CD14-positive monocyte (primary cell): ENCODE data around the gene ITPK1. TPM values are rescaled to one million over a fixed set of nuclear protein-coding genes. Genes with fewer than 3 reads are reported as not detected.

ENCODE experiments used
- DNase-seq, 3 donors: peaks; one replicate each; pipeline ENCODE4 v3.0.0-alpha.2; 2011 to 2022
- H2AFZ ChIP-seq: 2 replicates; pipeline ENCODE4 v1.6.0; 2012; ENCODE audit warnings: mild to moderate bottlenecking, low read depth, low read length, inconsistent platforms; ENCODE audit not compliant: insufficient read depth, poor library complexity, severe bottlenecking
- H3K27ac ChIP-seq, 2 donors: 1 replicate in 1 of 2; 2 replicates in 1 of 2; pipeline ENCODE4 v1.5.1; 2012 to 2013; ENCODE audit warnings: low read length in 2 of 2, control low read depth in 1 of 2, inconsistent platforms in 1 of 2, low read depth in 1 of 2, mild to moderate bottlenecking in 1 of 2
- H3K27me3 ChIP-seq, 2 donors: one replicate each; pipeline versions ENCODE4 v1.6.0 to v1.6.1; 2011 to 2013; ENCODE audit warnings: low read length in 2 of 2; ENCODE audit not compliant: control insufficient read depth in 2 of 2, insufficient read depth in 2 of 2
- H3K36me3 ChIP-seq, 2 donors: replicated peaks in 1 of 2; 1 replicate in 1 of 2; 2 replicates in 1 of 2; pipeline versions ENCODE4 v1.5.1 to v1.6.1; 2012 to 2013; ENCODE audit warnings: low read length in 2 of 2, control low read depth in 1 of 2, inconsistent platforms in 1 of 2, mild to moderate bottlenecking in 1 of 2; ENCODE audit not compliant: insufficient read depth in 2 of 2, control insufficient read depth in 1 of 2
- H3K4me1 ChIP-seq, 2 donors: 1 replicate in 1 of 2; 2 replicates in 1 of 2; pipeline versions ENCODE4 v1.5.1 to v1.6.1; 2012 to 2013; ENCODE audit warnings: low read length in 2 of 2, control low read depth in 1 of 2, inconsistent platforms in 1 of 2, mild to moderate bottlenecking in 1 of 2, moderate library complexity in 1 of 2; ENCODE audit not compliant: insufficient read depth in 2 of 2, control insufficient read depth in 1 of 2
- H3K4me2 ChIP-seq: replicated peaks from 2 replicates; pipeline ENCODE3; 2012; ENCODE audit warnings: low read length, moderate library complexity, mild to moderate bottlenecking; ENCODE audit not compliant: poor library complexity, severe bottlenecking; ENCODE audit errors: extremely low read depth
- H3K4me3 ChIP-seq, 3 experiments: fragments of 200-600 bp in 1 of 3; sonication (generic) in 1 of 3; replicated peaks in 1 of 3; 1 replicate in 2 of 3; 2 replicates in 1 of 3; pipeline ENCODE4 v1.5.1; 2011 to 2013; ENCODE audit warnings: low read length in 3 of 3, mild to moderate bottlenecking in 3 of 3, control low read depth in 2 of 3, low read depth in 2 of 3, inconsistent platforms in 1 of 3, moderate library complexity in 1 of 3
- H3K79me2 ChIP-seq: 2 replicates; pipeline ENCODE4 v1.6.0; 2012; ENCODE audit warnings: mild to moderate bottlenecking, control low read depth, inconsistent platforms, low read length, moderate library complexity; ENCODE audit not compliant: insufficient read depth
- H3K9ac ChIP-seq: 2 replicates; pipeline ENCODE4 v1.6.0; 2017; ENCODE audit warnings: low read length, mild to moderate bottlenecking; ENCODE audit not compliant: insufficient read depth, poor library complexity, severe bottlenecking
- H3K9me3 ChIP-seq, 2 donors: replicated peaks in 1 of 2; 1 replicate in 1 of 2; 2 replicates in 1 of 2; pipeline versions ENCODE4 v1.5.1 to v1.6.1; 2012 to 2013; ENCODE audit warnings: low read length in 2 of 2, control low read depth in 1 of 2; ENCODE audit not compliant: control insufficient read depth in 1 of 2, insufficient read depth in 1 of 2
- H4K20me1 ChIP-seq: 2 replicates; pipeline ENCODE4 v1.6.0; 2012; ENCODE audit warnings: mild to moderate bottlenecking, low read length, control low read depth, moderate library complexity; ENCODE audit not compliant: insufficient read depth
- H3K27ac Mint-ChIP-seq, 7 donors: one replicate each; pipeline ENCODE4 v1.8.0; 2020; ENCODE audit warnings: mild to moderate bottlenecking in 7 of 7, mixed read lengths in 7 of 7, moderate library complexity in 6 of 7, inconsistent platforms in 2 of 7
- H3K27me3 Mint-ChIP-seq, 3 donors: one replicate each; pipeline ENCODE4 v1.8.0; 2021 to 2022; ENCODE audit warnings: low read depth in 3 of 3, mild to moderate bottlenecking in 3 of 3, mixed read lengths in 3 of 3, moderate library complexity in 3 of 3, inconsistent platforms in 1 of 3
- H3K36me3 Mint-ChIP-seq, 2 donors: one replicate each; pipeline ENCODE4 v1.8.0; 2020; ENCODE audit warnings: mixed read lengths in 2 of 2, inconsistent platforms in 1 of 2, mild to moderate bottlenecking in 1 of 2
- H3K4me1 Mint-ChIP-seq: one replicate; pipeline ENCODE4 v1.8.0; 2020; ENCODE audit warnings: mild to moderate bottlenecking, mixed read lengths
- H3K4me3 Mint-ChIP-seq, 2 donors: one replicate each; pipeline ENCODE4 v1.8.0; 2020; ENCODE audit warnings: mild to moderate bottlenecking in 2 of 2, mixed read lengths in 2 of 2, moderate library complexity in 1 of 2
- H3K9me3 Mint-ChIP-seq, 7 donors: one replicate each; pipeline ENCODE4 v1.8.0; 2020 to 2022; ENCODE audit warnings: mixed read lengths in 7 of 7, mild to moderate bottlenecking in 6 of 7, moderate library complexity in 6 of 7, inconsistent platforms in 2 of 7
- WGBS: methylation state at CpG from one replicate; pipeline ENCODE4 v1.1.5; 2013; ENCODE audit warnings: missing lambda C conversion rate; ENCODE audit not compliant: insufficient coverage; 5-methylcytosine and 5-hydroxymethylcytosine counted together
- intact Hi-C, 2 donors: fragments of 100-400 bp; cut with micrococcal nuclease; formaldehyde crosslinking; loops; one replicate each; pipeline versions ENCODE4 v1.15.0 to v1.15.1; 2023
- polyA plus RNA-seq, 3 donors: library from polyadenylated mRNA; depleted of rRNA in 1 of 3; unstranded in 2 of 3; stranded (reverse) in 1 of 3; fragments of 300-500 nt in 2 of 3; fragments of >200 nt in 1 of 3; fragmentation: Illumina TruSeq in 2 of 3; gene quantifications; 1 replicate in 2 of 3; 2 replicates in 1 of 3; pipeline ENCODE4 v1.2.3, GENCODE V29; 2012 to 2021
- TF ChIP-seq, protein P1 (sequence below): fragments of 200-600 bp; IDR thresholded peaks from one replicate; pipeline ENCODE4 v1.8.0; 2022; ENCODE audit warnings: antibody characterized with exemption, mild to moderate bottlenecking

ITPK1 gene
- polyA plus RNA-seq, 3 donors: 57.1 to 144 (median 63.0) TPM

DNA sequence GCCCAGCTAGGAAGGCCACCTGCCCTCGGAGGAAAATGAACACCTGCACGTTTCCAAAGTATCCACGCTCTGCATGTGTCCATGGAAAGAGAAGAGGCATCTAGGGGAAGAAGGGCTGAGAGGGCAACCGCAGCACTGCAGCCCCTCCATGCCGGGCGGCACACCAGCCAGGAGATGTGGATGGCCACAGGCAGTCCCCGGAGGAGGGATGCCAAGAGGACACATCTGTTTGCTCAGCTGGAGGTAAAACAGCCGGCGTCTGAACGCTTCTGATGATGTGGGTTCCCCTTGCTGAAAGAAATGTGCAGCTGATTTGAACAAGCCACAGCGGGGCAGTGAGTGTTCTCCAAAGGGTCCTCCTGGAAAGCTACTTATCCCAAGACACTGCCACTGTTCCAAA, 158.8 kb downstream of the ITPK1 start:
- H3K4me2 ChIP-seq: no peak overlapping the region
- no peaks in the 10 kb centered on the region for H3K9me3 Mint-ChIP-seq
- H3K27me3 Mint-ChIP-seq: no peaks in the 10 kb centered on the region
- H3K4me3 ChIP-seq: no peak overlapping the region
- H3K27ac Mint-ChIP-seq: no peak overlapping the region
- peaks cover 81 to 97% of the 10 kb centered on the region in 2 donors for H3K36me3 Mint-ChIP-seq
- no peak for DNase-seq
- H4K20me1 ChIP-seq: peaks cover 86% of the 10 kb centered on the region
- no peak overlapping the region for H2AFZ ChIP-seq
- H3K36me3 ChIP-seq: peaks cover 80 to 93% of the 10 kb centered on the region in 2 donors
- H3K27me3 ChIP-seq: no peaks in the 10 kb centered on the region
- H3K4me1 Mint-ChIP-seq: no peaks in the 10 kb centered on the region
- H3K27ac ChIP-seq: no peak overlapping the region
- no peak overlapping the region for H3K4me3 Mint-ChIP-seq
- intact Hi-C loops: loop anchor here in 1 of 2 donors (10.0 kb wide), 1 partner anchor 218 kb away; no protein-coding TSS in a partner anchor
- H3K9me3 ChIP-seq: no peaks in the 10 kb centered on the region
- H3K79me2 ChIP-seq: no peaks in the 10 kb centered on the region
- TF ChIP-seq, protein P1, sequence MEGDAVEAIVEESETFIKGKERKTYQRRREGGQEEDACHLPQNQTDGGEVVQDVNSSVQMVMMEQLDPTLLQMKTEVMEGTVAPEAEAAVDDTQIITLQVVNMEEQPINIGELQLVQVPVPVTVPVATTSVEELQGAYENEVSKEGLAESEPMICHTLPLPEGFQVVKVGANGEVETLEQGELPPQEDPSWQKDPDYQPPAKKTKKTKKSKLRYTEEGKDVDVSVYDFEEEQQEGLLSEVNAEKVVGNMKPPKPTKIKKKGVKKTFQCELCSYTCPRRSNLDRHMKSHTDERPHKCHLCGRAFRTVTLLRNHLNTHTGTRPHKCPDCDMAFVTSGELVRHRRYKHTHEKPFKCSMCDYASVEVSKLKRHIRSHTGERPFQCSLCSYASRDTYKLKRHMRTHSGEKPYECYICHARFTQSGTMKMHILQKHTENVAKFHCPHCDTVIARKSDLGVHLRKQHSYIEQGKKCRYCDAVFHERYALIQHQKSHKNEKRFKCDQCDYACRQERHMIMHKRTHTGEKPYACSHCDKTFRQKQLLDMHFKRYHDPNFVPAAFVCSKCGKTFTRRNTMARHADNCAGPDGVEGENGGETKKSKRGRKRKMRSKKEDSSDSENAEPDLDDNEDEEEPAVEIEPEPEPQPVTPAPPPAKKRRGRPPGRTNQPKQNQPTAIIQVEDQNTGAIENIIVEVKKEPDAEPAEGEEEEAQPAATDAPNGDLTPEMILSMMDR: no peak
- WGBS: 97% methylated on average over 11 of the region's 11 CpGs
- no peak overlapping the region for H3K9ac ChIP-seq
- H3K4me1 ChIP-seq: no peaks in the 10 kb centered on the region

DNA sequence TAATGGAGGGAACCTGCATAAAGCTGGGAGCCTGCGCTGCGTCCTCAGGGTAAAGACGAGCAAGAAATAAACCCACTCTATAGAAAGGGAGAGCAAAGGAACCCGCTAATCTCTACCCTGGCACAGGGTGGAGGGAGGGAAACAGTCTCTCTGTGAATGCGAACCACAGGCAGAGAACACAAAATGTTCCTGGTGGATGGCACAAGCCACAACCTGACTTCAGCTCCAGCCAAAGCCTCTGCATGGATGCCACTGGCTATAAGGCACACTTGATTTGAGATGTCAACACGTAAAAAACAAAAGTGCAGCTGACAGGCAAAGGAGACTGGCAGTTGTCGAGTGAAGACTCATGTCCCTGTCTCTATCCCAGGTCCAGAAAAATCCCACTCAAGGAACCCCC, 160.3 kb downstream of the ITPK1 start:
- H3K4me1 ChIP-seq: no peaks in the 10 kb centered on the region
- H2AFZ ChIP-seq: no peak overlapping the region
- peaks cover 4% of the 10 kb centered on the region for H3K79me2 ChIP-seq
- DNase-seq: no peak
- no peak overlapping the region for H3K9ac ChIP-seq
- WGBS: 83% methylated on average over 1 of the region's 7 CpGs
- peaks cover 80 to 97% of the 10 kb centered on the region in 2 donors for H3K36me3 Mint-ChIP-seq
- H3K9me3 ChIP-seq: no peaks in the 10 kb centered on the region
- H3K27me3 ChIP-seq: no peaks in the 10 kb centered on the region
- H3K4me1 Mint-ChIP-seq: no peaks in the 10 kb centered on the region
- intact Hi-C loops: loop anchor here in 1 of 2 donors (10.0 kb wide), 1 partner anchor 219 kb away; no protein-coding TSS in a partner anchor
- H3K27ac Mint-ChIP-seq: peak overlapping the region in 1 of 7 donors; percentile 68
- peaks cover 75 to 92% of the 10 kb centered on the region in 2 donors for H3K36me3 ChIP-seq
- no peak overlapping the region for H3K4me3 Mint-ChIP-seq
- H3K27ac ChIP-seq: no peak overlapping the region
- H3K4me2 ChIP-seq: no peak overlapping the region
- no peaks in the 10 kb centered on the region for H3K9me3 Mint-ChIP-seq
- H3K27me3 Mint-ChIP-seq: no peaks in the 10 kb centered on the region
- TF ChIP-seq, protein P1: no peak
- no peak overlapping the region for H3K4me3 ChIP-seq
- peaks cover 86% of the 10 kb centered on the region for H4K20me1 ChIP-seq
